HG02885 (cell line): Measurements from ENCODE around the gene SERINC4.

Source experiments
- ATAC-seq: cut with Tn5 transposase; IDR thresholded peaks from one replicate; pipeline ENCODE4 v1.9.1; 2021; ENCODE audit warnings: mild to moderate bottlenecking; ENCODE audit not compliant: unreplicated experiment, poor library complexity

The SERINC4 gene

GRCh38 chr15:43799209-43799944, 643 bp downstream of the SERINC4 start:
- ATAC-seq: no peak

- no peak for ATAC-seq
These were observed 3.5 kb downstream of the SERINC4 start for GRCh38 chr15:43796566-43796965.

- ATAC-seq: no peak
These were observed 4.0 kb downstream of the SERINC4 start for GRCh38 chr15:43795997-43796396.

GRCh38 chr15:43795197-43795596, 4.8 kb downstream of the SERINC4 start:
- no peak for ATAC-seq

- no peak for ATAC-seq
These were observed 5.6 kb downstream of the SERINC4 start for GRCh38 chr15:43794269-43795037.

- no peak for ATAC-seq
These were observed 6.4 kb downstream of the SERINC4 start for GRCh38 chr15:43793647-43794046.

- ATAC-seq: no peak
These were observed 7.1 kb downstream of the SERINC4 start for GRCh38 chr15:43792761-43793476.

- ATAC-seq: peak; percentile 88
These were observed 7.8 kb downstream of the SERINC4 start, which contains the start of gene SERF2 for GRCh38 chr15:43791993-43792760. SERF2 (plus strand) TSS chr15:43792320; CDS start chr15:43792377, 57 bp downstream.

- no peak for ATAC-seq
These were observed 10.6 kb downstream of the SERINC4 start for GRCh38 chr15:43789409-43789808.

- no peak for ATAC-seq
These were observed 21.0 kb downstream of the SERINC4 start for GRCh38 chr15:43779016-43779415.

GRCh38 chr15:43777267-43777914, 22.6 kb downstream of the SERINC4 start:
- ATAC-seq: peak; percentile 61

GRCh38 chr15:43776718-43777266, 23.2 kb downstream of the SERINC4 start, which contains the start of gene ELL3:
ELL3 (minus strand) TSS chr15:43776966; CDS start chr15:43776901, 65 bp downstream.
- peak; percentile 44 for ATAC-seq

- ATAC-seq: peak; percentile 57
These were observed 23.8 kb downstream of the SERINC4 start for GRCh38 chr15:43776101-43776717.

- no peak for ATAC-seq
These were observed 24.5 kb downstream of the SERINC4 start for GRCh38 chr15:43775411-43775965.

GRCh38 chr15:43774062-43774461, 26.0 kb downstream of the SERINC4 start:
- no peak for ATAC-seq

GRCh38 chr15:43772624-43773023, 27.4 kb downstream of the SERINC4 start:
- no peak for ATAC-seq

GRCh38 chr15:43771816-43772215, 28.2 kb downstream of the SERINC4 start:
- no peak for ATAC-seq

GRCh38 chr15:43769584-43770228, 30.3 kb downstream of the SERINC4 start:
- ATAC-seq: no peak
